ENCODE measurements around the gene PRKG2. TPM values are rescaled to one million over a fixed set of nuclear protein-coding genes. Genes with fewer than 3 reads are reported as not detected.
"Not testable (repeated sequence)": the region's sequence is repeated elsewhere in the genome, so short reads cannot be mapped to it uniquely, and the experiment has no call there.

Gene PRKG2
- total RNA-seq, 3 donors from 2014 or later = 9.8 to 25.7 (median 14.4) TPM

GRCh38 chr4:81235982-81236749 is 21.1 kb upstream of the PRKG2 start:
- no peak for ATAC-seq
- H3K4me3 ChIP-seq = no peak overlapping the region
- H3K9me3 ChIP-seq = peaks cover 4% of the 10 kb centered on the region

GRCh38 chr4:81227968-81228367 is 12.9 kb upstream of the PRKG2 start:
- H3K4me3 ChIP-seq = no peak overlapping the region
- no peak for TF ChIP-seq CTCF (IDR thresholded peaks at IDR 0.05)
- intact Hi-C loops (cut with DNase I, micrococcal nuclease) = no loop called here
- DNase-seq (no peak), ATAC-seq (no peak)
- no peaks in the 10 kb centered on the region for H3K36me3 ChIP-seq (ENCODE audit: low read depth)
- H3K4me1 ChIP-seq (ENCODE audit: low read depth) = no peaks in the 10 kb centered on the region
- peaks cover 7% of the 10 kb centered on the region for H3K9me3 ChIP-seq

More at GRCh38 chr4:81235982-81236749, 21.1 kb upstream of the PRKG2 start:
- Histone ChIP-seq H3K4me1 (ENCODE audit: low read depth) (no peaks in the 10 kb centered on the region), H3K36me3 (ENCODE audit: low read depth) (no peaks in the 10 kb centered on the region)
- intact Hi-C loops (cut with DNase I, micrococcal nuclease) = no loop called here
- TF ChIP-seq CTCF (IDR thresholded peaks at IDR 0.05) = no peak
- no peak for DNase-seq

GRCh38 chr4:81227138-81227537 is 12.1 kb upstream of the PRKG2 start:
- intact Hi-C loops (cut with DNase I, micrococcal nuclease) = no loop called here
- no peaks in the 10 kb centered on the region for H3K36me3 ChIP-seq (ENCODE audit: low read depth)
- peaks cover 7% of the 10 kb centered on the region for H3K9me3 ChIP-seq
- H3K4me1 ChIP-seq (ENCODE audit: low read depth) = no peaks in the 10 kb centered on the region
- ATAC-seq (no peak), DNase-seq (no peak)
- H3K4me3 ChIP-seq = no peak overlapping the region
- TF ChIP-seq CTCF (IDR thresholded peaks at IDR 0.05) = no peak

GRCh38 chr4:81225252-81225651 is 10.2 kb upstream of the PRKG2 start:
- Histone ChIP-seq H3K4me3 (no peak overlapping the region), H3K36me3 (ENCODE audit: low read depth) (no peaks in the 10 kb centered on the region), H3K4me1 (ENCODE audit: low read depth) (no peaks in the 10 kb centered on the region), H3K9me3 (no peaks in the 10 kb centered on the region)
- ATAC-seq = no peak
- no peak for DNase-seq
- intact Hi-C loops (cut with DNase I, micrococcal nuclease) = no loop called here
- TF ChIP-seq CTCF (IDR thresholded peaks at IDR 0.05) = no peak

GRCh38 chr4:81222082-81222472 is 7.1 kb upstream of the PRKG2 start:
- H3K4me3 ChIP-seq; DNase-seq; H3K9me3 ChIP-seq; H3K4me1 ChIP-seq (ENCODE audit: low read depth); H3K36me3 ChIP-seq (ENCODE audit: low read depth); intact Hi-C loops (cut with DNase I, micrococcal nuclease): not testable (repeated sequence)
- peak; percentile 77 for ATAC-seq

- Histone ChIP-seq H3K4me3 (no peak overlapping the region), H3K4me1 (ENCODE audit: low read depth) (no peaks in the 10 kb centered on the region), H3K36me3 (ENCODE audit: low read depth) (no peaks in the 10 kb centered on the region), H3K9me3 (no peaks in the 10 kb centered on the region)
- DNase-seq (no peak), ATAC-seq (no peak)
- no peak for TF ChIP-seq CTCF (IDR thresholded peaks at IDR 0.05)
- intact Hi-C loops (cut with DNase I, micrococcal nuclease) = no loop called here
These were observed 6.5 kb upstream of the PRKG2 start for GRCh38 chr4:81221303-81222081.

Data from mucosa of descending colon (tissue), 3 donors.